ENCODE results near the gene SPACA6. TPM values are rescaled to one million over a fixed set of nuclear protein-coding genes. Genes with fewer than 3 reads are reported as not detected.

Gene SPACA6
- total and polyA plus RNA-seq, 2 experiments from 2014 or later, result 5.1 to 11.5 TPM

DNA sequence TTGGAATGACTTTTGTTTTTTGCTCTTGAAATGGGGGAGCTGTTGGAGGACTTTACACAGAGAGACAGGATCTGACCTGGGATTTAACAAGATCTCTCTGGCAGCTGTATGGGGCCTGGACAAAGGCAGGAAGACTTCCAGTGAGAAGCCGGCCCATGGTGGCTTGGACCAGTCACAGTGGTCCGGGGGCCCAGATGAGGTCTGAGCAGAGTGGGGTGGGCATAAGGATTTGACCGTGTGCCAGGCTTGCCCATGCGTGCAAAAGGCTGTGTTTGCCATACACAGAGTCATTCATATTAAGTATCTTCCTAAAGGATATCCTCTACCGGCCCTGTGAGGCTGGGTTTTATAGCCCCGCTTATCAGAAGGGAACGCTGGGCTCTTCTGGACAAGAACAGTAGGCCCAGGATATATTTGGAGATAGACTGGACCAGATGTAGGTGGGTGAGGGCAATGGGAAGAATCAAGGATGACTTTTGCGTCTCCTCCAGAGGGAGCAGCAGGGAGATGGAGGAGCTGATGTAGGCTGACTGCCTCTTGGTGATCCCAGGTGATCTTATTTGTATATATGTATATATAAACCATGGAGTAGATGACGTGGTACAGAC is 4.1 kb downstream of the SPACA6 start:
- Histone ChIP-seq H3K9me2 (ENCODE audit: insufficient read depth) (no peaks in the 10 kb centered on the region), H3K4me1 (ENCODE audit: insufficient read depth) (peaks cover 8% of the 10 kb centered on the region), H3K79me2 (replicated peaks; ENCODE audit: insufficient read depth) (peaks cover 7% of the 10 kb centered on the region; the same call in 1 of the 2 replicates), H3K36me3 (ENCODE audit: insufficient read depth) (no peaks in the 10 kb centered on the region), H3K4me2 (no peak overlapping the region), H3K27me3 (ENCODE audit: insufficient read depth) (no peaks in the 10 kb centered on the region), H4K20me1 (replicated peaks; ENCODE audit: insufficient read depth) (no peaks in the 10 kb centered on the region; the same call in 1 of the 2 replicates), H3K27ac (ENCODE audit: low read depth) (no peak overlapping the region), H2AFZ (no peak overlapping the region), H3F3A (replicated peaks; ENCODE audit: low read depth) (peaks cover 3% of the 10 kb centered on the region; the same call in 1 of the 2 replicates), H3K4me3 (no peak overlapping the region)
- ATAC-seq (no peak), DNase-seq (ENCODE audit: low spot score) (no peak)
- Mint-ChIP-seq H3K4me1 (peaks cover 28% of the 10 kb centered on the region), H3K4me3 (no peak overlapping the region), H3K9me3 (no peaks in the 10 kb centered on the region; the same call in 2 of the 3 replicates), H3K27me3 (ENCODE audit: insufficient read depth, low read depth, poor library complexity) (peaks cover 14% of the 10 kb centered on the region), H3K27ac (no peak overlapping the region), H3K36me3 (ENCODE audit: low read depth) (peaks cover 39% of the 10 kb centered on the region; the same call in 2 of the 3 replicates)
- TF ChIP-seq POLR2AphosphoS5 (IDR thresholded peaks at IDR 0.05; ENCODE audit: low read depth) (no peak), EZH2phosphoT487 (IDR thresholded peaks at IDR 0.05; ENCODE audit: unreplicated experiment) (no peak), JUNB (IDR thresholded peaks at IDR 0.05; ENCODE audit: unreplicated experiment) (no peak), CREB1 (CRISPR knock-in tag; IDR thresholded peaks at IDR 0.05; ENCODE audit: low read depth) (no peak), STAT1 (IDR thresholded peaks at IDR 0.05; ENCODE audit: unreplicated experiment) (no peak), ZNF114 (CRISPR knock-in tag; IDR thresholded peaks at IDR 0.05) (no peak), EZH2 (IDR thresholded peaks at IDR 0.05; ENCODE audit: low read depth, unreplicated experiment) (no peak)
- TF ChIP-seq, protein P1, sequence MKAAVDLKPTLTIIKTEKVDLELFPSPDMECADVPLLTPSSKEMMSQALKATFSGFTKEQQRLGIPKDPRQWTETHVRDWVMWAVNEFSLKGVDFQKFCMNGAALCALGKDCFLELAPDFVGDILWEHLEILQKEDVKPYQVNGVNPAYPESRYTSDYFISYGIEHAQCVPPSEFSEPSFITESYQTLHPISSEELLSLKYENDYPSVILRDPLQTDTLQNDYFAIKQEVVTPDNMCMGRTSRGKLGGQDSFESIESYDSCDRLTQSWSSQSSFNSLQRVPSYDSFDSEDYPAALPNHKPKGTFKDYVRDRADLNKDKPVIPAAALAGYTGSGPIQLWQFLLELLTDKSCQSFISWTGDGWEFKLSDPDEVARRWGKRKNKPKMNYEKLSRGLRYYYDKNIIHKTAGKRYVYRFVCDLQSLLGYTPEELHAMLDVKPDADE (IDR thresholded peaks at IDR 0.05), result no peak
- TF ChIP-seq, protein P2, sequence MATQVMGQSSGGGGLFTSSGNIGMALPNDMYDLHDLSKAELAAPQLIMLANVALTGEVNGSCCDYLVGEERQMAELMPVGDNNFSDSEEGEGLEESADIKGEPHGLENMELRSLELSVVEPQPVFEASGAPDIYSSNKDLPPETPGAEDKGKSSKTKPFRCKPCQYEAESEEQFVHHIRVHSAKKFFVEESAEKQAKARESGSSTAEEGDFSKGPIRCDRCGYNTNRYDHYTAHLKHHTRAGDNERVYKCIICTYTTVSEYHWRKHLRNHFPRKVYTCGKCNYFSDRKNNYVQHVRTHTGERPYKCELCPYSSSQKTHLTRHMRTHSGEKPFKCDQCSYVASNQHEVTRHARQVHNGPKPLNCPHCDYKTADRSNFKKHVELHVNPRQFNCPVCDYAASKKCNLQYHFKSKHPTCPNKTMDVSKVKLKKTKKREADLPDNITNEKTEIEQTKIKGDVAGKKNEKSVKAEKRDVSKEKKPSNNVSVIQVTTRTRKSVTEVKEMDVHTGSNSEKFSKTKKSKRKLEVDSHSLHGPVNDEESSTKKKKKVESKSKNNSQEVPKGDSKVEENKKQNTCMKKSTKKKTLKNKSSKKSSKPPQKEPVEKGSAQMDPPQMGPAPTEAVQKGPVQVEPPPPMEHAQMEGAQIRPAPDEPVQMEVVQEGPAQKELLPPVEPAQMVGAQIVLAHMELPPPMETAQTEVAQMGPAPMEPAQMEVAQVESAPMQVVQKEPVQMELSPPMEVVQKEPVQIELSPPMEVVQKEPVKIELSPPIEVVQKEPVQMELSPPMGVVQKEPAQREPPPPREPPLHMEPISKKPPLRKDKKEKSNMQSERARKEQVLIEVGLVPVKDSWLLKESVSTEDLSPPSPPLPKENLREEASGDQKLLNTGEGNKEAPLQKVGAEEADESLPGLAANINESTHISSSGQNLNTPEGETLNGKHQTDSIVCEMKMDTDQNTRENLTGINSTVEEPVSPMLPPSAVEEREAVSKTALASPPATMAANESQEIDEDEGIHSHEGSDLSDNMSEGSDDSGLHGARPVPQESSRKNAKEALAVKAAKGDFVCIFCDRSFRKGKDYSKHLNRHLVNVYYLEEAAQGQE (IDR thresholded peaks at IDR 0.05; ENCODE audit: unreplicated experiment), result no peak
- TF ChIP-seq, protein P3, sequence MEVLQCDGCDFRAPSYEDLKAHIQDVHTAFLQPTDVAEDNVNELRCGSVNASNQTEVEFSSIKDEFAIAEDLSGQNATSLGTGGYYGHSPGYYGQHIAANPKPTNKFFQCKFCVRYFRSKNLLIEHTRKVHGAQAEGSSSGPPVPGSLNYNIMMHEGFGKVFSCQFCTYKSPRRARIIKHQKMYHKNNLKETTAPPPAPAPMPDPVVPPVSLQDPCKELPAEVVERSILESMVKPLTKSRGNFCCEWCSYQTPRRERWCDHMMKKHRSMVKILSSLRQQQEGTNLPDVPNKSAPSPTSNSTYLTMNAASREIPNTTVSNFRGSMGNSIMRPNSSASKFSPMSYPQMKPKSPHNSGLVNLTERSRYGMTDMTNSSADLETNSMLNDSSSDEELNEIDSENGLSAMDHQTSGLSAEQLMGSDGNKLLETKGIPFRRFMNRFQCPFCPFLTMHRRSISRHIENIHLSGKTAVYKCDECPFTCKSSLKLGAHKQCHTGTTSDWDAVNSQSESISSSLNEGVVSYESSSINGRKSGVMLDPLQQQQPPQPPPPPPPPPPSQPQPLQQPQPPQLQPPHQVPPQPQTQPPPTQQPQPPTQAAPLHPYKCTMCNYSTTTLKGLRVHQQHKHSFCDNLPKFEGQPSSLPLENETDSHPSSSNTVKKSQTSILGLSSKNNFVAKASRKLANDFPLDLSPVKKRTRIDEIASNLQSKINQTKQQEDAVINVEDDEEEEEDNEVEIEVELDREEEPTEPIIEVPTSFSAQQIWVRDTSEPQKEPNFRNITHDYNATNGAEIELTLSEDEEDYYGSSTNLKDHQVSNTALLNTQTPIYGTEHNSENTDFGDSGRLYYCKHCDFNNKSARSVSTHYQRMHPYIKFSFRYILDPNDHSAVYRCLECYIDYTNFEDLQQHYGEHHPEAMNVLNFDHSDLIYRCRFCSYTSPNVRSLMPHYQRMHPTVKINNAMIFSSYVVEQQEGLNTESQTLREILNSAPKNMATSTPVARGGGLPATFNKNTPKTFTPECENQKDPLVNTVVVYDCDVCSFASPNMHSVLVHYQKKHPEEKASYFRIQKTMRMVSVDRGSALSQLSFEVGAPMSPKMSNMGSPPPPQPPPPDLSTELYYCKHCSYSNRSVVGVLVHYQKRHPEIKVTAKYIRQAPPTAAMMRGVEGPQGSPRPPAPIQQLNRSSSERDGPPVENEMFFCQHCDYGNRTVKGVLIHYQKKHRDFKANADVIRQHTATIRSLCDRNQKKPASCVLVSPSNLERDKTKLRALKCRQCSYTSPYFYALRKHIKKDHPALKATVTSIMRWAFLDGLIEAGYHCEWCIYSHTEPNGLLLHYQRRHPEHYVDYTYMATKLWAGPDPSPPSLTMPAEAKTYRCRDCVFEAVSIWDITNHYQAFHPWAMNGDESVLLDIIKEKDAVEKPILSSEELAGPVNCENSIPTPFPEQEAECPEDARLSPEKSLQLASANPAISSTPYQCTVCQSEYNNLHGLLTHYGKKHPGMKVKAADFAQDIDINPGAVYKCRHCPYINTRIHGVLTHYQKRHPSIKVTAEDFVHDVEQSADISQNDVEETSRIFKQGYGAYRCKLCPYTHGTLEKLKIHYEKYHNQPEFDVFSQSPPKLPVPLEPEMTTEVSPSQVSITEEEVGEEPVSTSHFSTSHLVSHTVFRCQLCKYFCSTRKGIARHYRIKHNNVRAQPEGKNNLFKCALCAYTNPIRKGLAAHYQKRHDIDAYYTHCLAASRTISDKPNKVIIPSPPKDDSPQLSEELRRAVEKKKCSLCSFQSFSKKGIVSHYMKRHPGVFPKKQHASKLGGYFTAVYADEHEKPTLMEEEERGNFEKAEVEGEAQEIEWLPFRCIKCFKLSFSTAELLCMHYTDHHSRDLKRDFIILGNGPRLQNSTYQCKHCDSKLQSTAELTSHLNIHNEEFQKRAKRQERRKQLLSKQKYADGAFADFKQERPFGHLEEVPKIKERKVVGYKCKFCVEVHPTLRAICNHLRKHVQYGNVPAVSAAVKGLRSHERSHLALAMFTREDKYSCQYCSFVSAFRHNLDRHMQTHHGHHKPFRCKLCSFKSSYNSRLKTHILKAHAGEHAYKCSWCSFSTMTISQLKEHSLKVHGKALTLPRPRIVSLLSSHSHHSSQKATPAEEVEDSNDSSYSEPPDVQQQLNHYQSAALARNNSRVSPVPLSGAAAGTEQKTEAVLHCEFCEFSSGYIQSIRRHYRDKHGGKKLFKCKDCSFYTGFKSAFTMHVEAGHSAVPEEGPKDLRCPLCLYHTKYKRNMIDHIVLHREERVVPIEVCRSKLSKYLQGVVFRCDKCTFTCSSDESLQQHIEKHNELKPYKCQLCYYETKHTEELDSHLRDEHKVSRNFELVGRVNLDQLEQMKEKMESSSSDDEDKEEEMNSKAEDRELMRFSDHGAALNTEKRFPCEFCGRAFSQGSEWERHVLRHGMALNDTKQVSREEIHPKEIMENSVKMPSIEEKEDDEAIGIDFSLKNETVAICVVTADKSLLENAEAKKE (CRISPR knock-in tag; IDR thresholded peaks at IDR 0.05), result no peak
